ENCODE measurements around the gene SEC24C. TPM values are rescaled to one million over a fixed set of nuclear protein-coding genes. Genes with fewer than 3 reads are reported as not detected.

The SEC24C gene, protein sequence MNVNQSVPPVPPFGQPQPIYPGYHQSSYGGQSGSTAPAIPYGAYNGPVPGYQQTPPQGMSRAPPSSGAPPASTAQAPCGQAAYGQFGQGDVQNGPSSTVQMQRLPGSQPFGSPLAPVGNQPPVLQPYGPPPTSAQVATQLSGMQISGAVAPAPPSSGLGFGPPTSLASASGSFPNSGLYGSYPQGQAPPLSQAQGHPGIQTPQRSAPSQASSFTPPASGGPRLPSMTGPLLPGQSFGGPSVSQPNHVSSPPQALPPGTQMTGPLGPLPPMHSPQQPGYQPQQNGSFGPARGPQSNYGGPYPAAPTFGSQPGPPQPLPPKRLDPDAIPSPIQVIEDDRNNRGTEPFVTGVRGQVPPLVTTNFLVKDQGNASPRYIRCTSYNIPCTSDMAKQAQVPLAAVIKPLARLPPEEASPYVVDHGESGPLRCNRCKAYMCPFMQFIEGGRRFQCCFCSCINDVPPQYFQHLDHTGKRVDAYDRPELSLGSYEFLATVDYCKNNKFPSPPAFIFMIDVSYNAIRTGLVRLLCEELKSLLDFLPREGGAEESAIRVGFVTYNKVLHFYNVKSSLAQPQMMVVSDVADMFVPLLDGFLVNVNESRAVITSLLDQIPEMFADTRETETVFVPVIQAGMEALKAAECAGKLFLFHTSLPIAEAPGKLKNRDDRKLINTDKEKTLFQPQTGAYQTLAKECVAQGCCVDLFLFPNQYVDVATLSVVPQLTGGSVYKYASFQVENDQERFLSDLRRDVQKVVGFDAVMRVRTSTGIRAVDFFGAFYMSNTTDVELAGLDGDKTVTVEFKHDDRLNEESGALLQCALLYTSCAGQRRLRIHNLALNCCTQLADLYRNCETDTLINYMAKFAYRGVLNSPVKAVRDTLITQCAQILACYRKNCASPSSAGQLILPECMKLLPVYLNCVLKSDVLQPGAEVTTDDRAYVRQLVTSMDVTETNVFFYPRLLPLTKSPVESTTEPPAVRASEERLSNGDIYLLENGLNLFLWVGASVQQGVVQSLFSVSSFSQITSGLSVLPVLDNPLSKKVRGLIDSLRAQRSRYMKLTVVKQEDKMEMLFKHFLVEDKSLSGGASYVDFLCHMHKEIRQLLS
- total RNA-seq (ENCODE audit: low replicate concordance) = 53.9 and 63.6 TPM in 2 replicates

DNA sequence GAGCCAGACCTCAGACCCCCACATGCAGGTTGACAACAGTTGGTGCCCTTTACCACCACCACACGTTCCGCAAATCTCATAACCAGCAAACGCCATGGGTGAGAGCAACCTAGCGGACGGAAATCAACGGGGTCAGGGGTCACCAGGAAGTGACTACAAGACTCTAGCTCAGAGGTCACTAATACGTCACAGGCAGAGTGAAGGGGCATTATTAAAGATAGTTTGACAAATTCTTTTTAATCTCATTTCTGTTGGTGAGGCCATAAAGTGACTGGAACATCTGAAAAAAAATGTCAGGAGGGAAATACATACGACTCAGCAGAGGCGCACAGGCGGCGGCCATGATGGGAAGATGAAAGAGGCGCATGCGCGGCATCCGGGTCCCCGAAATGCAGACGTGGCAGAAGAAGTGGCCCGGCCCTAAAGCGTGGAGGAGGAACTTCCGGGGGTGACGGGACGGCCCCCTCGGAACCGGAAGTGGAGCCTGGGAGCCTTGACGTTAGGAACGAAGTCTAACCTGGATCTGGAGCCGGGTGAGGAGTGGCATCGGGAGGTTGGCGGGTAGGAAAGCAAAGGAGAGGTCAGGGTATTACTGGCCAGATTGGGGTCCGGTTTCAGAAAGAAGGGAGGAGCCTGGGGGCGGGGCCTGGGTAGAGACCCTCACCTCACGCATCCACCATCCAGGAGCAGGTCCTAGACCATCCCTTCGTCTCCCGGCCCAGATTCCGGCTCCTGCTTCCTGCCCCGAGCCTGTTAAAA is at the start of gene SEC24C:
SEC24C (plus strand) TSS at position 468 of the 759 bp plus-strand sequence. CDS start 2,461 bp downstream, outside the sequence.

DNA sequence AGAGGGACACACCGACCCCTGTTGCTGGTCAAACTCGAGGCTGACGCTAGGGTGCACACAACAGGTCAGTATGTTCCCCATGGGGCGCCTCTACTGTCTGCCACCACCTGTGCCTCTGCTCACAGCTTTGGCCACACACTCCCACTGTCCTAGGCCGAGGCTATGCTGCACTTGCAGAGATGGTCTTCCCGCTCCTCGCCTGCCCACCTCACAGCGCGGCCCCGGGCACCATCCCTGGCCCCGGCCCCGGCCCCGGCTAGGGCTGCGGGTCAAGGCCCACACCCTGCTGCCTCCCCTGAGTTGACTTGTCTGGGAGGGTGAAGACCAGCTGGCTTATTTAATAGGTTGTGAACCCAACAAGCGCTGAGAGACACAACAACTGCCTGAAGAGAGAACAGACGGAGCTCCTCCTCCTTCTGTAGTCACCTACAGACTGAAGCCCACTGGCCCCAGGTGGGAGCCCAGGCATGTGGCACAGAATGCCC is 46.5 kb upstream of the SEC24C start, which contains the start of gene AGAP5:
AGAP5 (minus strand) TSS at position 435 of the 485 bp plus-strand sequence; CDS start at position 81, 354 bp downstream.

DNA sequence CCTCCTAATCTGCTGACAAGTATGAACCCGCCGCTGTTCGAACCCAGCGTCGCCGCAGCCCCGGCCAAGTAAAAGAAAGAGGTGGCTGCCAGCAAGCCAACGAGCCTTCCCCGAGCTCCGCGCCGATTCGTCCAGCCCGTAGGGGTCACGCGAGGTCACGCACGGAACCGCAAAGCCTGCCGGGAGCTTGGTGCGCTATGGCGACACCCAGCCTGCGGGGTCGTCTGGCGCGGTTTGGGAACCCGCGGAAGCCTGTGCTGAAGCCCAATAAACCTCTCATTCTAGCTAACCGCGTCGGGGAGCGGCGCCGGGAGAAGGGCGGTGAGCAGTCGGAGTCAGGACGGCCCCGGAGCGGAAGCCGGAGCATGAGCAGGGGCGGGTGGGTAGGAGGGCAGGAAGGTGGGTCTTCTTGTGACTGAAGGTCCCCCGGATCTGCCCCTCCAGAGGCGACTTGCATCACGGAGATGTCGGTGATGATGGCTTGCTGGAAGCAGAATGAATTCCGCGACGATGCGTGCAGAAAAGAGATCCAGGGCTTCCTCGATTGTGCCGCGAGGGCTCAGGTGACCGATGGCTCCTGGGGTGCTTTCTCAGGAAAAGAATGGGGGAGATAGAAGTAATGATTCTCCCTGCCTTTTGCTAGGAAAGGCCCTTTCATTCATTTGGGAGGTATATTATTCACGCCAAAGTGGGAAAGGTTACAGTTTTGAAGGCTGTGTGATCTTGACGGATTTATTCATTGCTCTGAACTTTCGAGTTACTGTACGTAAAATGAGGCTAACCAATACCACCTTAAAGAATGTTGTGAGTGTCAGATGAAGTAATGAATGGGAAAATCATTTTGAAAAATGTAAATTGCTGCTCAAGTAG is 37.9 kb downstream of the SEC24C start, which contains the start of gene CHCHD1:
CHCHD1 (plus strand) TSS at position 170 of the 870 bp plus-strand sequence; CDS start at position 198, 28 bp downstream.

DNA sequence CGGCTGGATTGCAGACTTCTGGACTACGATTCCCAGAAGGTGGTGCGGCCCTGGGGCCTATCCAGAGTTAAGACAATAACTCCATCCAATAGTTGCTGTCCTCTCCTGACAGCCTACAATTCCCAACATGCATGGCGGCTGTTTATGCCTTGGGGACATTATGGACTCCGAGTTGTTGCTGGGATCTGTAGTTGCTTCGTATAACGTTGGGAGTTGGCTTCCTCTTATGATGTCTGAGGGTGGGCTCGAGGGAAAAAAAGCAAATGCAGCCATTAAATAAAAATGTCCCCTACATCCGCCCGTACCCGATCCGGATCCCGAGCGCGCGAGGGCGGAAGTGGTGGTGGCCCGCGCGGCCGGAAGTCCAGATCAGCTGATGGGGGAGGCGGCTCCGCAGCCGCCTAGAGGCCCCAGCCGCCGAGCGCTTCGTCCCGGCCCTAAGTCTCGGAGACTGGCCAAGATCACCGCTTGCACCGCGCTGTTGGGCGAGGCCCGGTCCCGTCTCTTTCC is 41.1 kb downstream of the SEC24C start, which contains the start of gene ZSWIM8:
ZSWIM8 (plus strand) TSS at position 396 of the 510 bp plus-strand sequence. CDS start 273 bp downstream, outside the sequence.

Other genes with a start within 250 kb of the SEC24C start
- gene PPP3CB, start 248.3 kb upstream of the SEC24C start, total RNA-seq (ENCODE audit: low replicate concordance) = 18.4 and 21.1 TPM in 2 replicates
- gene USP54, start 153.0 kb upstream of the SEC24C start, total RNA-seq (ENCODE audit: low replicate concordance) = 3.4 and 5.3 TPM in 2 replicates
- 0.23 TPM in 1 of 2 replicates, not detected in the other for gene MYOZ1, start 102.9 kb upstream of the SEC24C start, total RNA-seq (ENCODE audit: low replicate concordance)
- under 0.01 TPM in 1 of 2 replicates, not detected in the other for gene SYNPO2L, start 88.3 kb upstream of the SEC24C start, total RNA-seq (ENCODE audit: low replicate concordance)
- 1.7 and 4.1 TPM in 2 replicates for gene AGAP5, start 46.3 kb upstream of the SEC24C start, total RNA-seq (ENCODE audit: low replicate concordance)
- gene CHCHD1, start 37.7 kb downstream of the SEC24C start, total RNA-seq (ENCODE audit: low replicate concordance) = 11.0 and 30.1 TPM in 2 replicates
- 40.9 and 60.0 TPM in 2 replicates for gene ZSWIM8, start 41.2 kb downstream of the SEC24C start, total RNA-seq (ENCODE audit: low replicate concordance)
- 7.7 and 13.0 TPM in 2 replicates for gene NDST2, start 67.2 kb downstream of the SEC24C start, total RNA-seq (ENCODE audit: low replicate concordance)
- gene CAMK2G, start 130.2 kb downstream of the SEC24C start, total RNA-seq (ENCODE audit: low replicate concordance) = 18.1 and 22.4 TPM in 2 replicates
- gene PLAU, start 166.8 kb downstream of the SEC24C start, total RNA-seq (ENCODE audit: low replicate concordance) = 16.5 and 53.8 TPM in 2 replicates

All from smooth muscle cell of the coronary artery (primary cell).